Neural cell (in vitro differentiated cells): ENCODE results near the gene TRAF2. TPM values are rescaled to one million over a fixed set of nuclear protein-coding genes. Genes with fewer than 3 reads are reported as not detected.

Experiments used
- H2AFZ ChIP-seq: fragments of 200-600, 300-800 bp; sonication (generic), shearing (Covaris generic); 2 replicates; pipeline ENCODE4 v1.6.0; 2014; ENCODE audit warnings: low read depth, mild to moderate bottlenecking, antibody characterized with exemption, low read length, moderate library complexity
- H3F3A ChIP-seq: fragments of 200-600 bp; shearing (Covaris generic); 2 replicates; pipeline ENCODE4 v1.6.1; 2016; ENCODE audit warnings: mild to moderate bottlenecking, moderate library complexity, mixed read lengths, antibody characterized with exemption, low read length; ENCODE audit not compliant: insufficient read depth, poor library complexity, severe bottlenecking
- H3K27ac ChIP-seq: fragments of 200-600, 300-800 bp; sonication (generic), shearing (Covaris generic); 2 replicates; pipeline ENCODE4 v1.5.1; 2014; ENCODE audit warnings: mild to moderate bottlenecking, low read length, moderate library complexity
- H3K27me3 ChIP-seq: fragments of 300-800, 200-600 bp; sonication (generic), shearing (Covaris generic); 2 replicates; pipeline ENCODE4 v1.6.0; 2014; ENCODE audit warnings: mild to moderate bottlenecking, low read depth, low read length, moderate library complexity; ENCODE audit not compliant: insufficient read depth
- H3K36me3 ChIP-seq: fragments of 300-800, 200-600 bp; sonication (generic), shearing (Covaris generic); 2 replicates; pipeline ENCODE4 v1.5.1; 2014; ENCODE audit warnings: mild to moderate bottlenecking, antibody characterized with exemption, low read length, moderate library complexity; ENCODE audit not compliant: insufficient read depth
- H3K4me2 ChIP-seq: fragments of 300-800, 200-600 bp; sonication (generic), shearing (Covaris generic); 2 replicates; pipeline ENCODE4 v1.6.0; 2014; ENCODE audit warnings: mild to moderate bottlenecking, low read length
- H3K4me3 ChIP-seq: fragments of 300-800, 200-600 bp; sonication (generic), shearing (Covaris generic); 2 replicates; pipeline ENCODE4 v1.5.1; 2014; ENCODE audit warnings: mild to moderate bottlenecking, low read length, moderate library complexity
- H3K79me2 ChIP-seq: fragments of 200-600 bp; shearing (Covaris generic); replicated peaks from 2 replicates; pipeline ENCODE4 v1.6.0; 2014; ENCODE audit warnings: mild to moderate bottlenecking, low read length, moderate library complexity; ENCODE audit not compliant: insufficient read depth
- H3K9ac ChIP-seq: fragments of 300-800, 200-600 bp; sonication (generic), shearing (Covaris generic); 2 replicates; pipeline ENCODE4 v1.6.1; 2016; ENCODE audit warnings: mild to moderate bottlenecking, low read length, mixed read lengths
- H3K9me2 ChIP-seq: fragments of 200-600 bp; shearing (Covaris generic); 2 replicates; pipeline ENCODE4 v1.6.1; 2016; ENCODE audit warnings: mild to moderate bottlenecking, low read length, mixed read lengths; ENCODE audit not compliant: insufficient read depth
- H3K9me3 ChIP-seq: fragments of 200-600, 300-800 bp; sonication (generic), shearing (Covaris generic); 2 replicates; pipeline ENCODE4 v1.6.1; 2016; ENCODE audit warnings: mild to moderate bottlenecking, mixed run types, low read length, moderate library complexity, mixed read lengths
- H4K20me1 ChIP-seq: fragments of 200-600 bp; shearing (Covaris generic); 2 replicates; pipeline ENCODE4 v1.6.1; 2016; ENCODE audit warnings: mild to moderate bottlenecking, mixed run types; ENCODE audit not compliant: insufficient read depth
- CTCF ChIP-seq: fragments of 450-650 bp; IDR thresholded peaks from 2 replicates; pipeline ENCODE4 v1.5.1; 2014; ENCODE audit warnings: antibody characterized with exemption, mild to moderate bottlenecking, moderate library complexity; ENCODE audit not compliant: poor library complexity, severe bottlenecking
- EP300 ChIP-seq: fragments of 450-650 bp; conservative IDR thresholded peaks from 2 replicates; pipeline ENCODE4 v1.6.1; 2014; ENCODE audit warnings: antibody characterized with exemption, mild to moderate bottlenecking, moderate library complexity; ENCODE audit not compliant: poor library complexity, severe bottlenecking
- EZH2 ChIP-seq: fragments of 200-600, 300-800 bp; shearing (Covaris generic), sonication (generic); IDR thresholded peaks from 2 replicates; pipeline ENCODE4 v1.6.1; 2014; ENCODE audit warnings: antibody characterized with exemption, low read length, borderline replicate concordance, mild to moderate bottlenecking; ENCODE audit not compliant: insufficient read depth, poor library complexity, severe bottlenecking
- MXI1 ChIP-seq: fragments of 450-650 bp; conservative IDR thresholded peaks from 2 replicates; pipeline ENCODE4 v1.6.1; 2014; ENCODE audit warnings: antibody characterized with exemption, mild to moderate bottlenecking; ENCODE audit not compliant: poor library complexity, severe bottlenecking
- POLR2AphosphoS5 ChIP-seq: IDR thresholded peaks from 2 replicates; pipeline ENCODE4 v1.6.1; 2012
- RAD21 ChIP-seq: fragments of 450-650 bp; conservative IDR thresholded peaks from 2 replicates; pipeline ENCODE4 v1.6.1; 2014; ENCODE audit warnings: antibody characterized with exemption, mild to moderate bottlenecking, moderate library complexity
- SMC3 ChIP-seq: fragments of 450-650 bp; conservative IDR thresholded peaks from 2 replicates; pipeline ENCODE4 v1.6.1; 2014; ENCODE audit warnings: antibody characterized with exemption, mild to moderate bottlenecking, moderate library complexity; ENCODE audit not compliant: poor library complexity
- TAF1 ChIP-seq: IDR thresholded peaks from 2 replicates; pipeline ENCODE4 v1.6.1; 2012; ENCODE audit warnings: low read depth
- polyA plus RNA-seq: library from polyadenylated mRNA; depleted of rRNA; stranded (reverse); fragments of >200 nt; gene quantifications from 2 replicates; pipeline ENCODE4 v1.2.3, GENCODE V29; 2014
- TF ChIP-seq, protein P1 (sequence below): IDR thresholded peaks from 2 replicates; pipeline ENCODE4 v1.6.1; 2012; ENCODE audit warnings: borderline replicate concordance

TRAF2 gene
- polyA plus RNA-seq, 1 donor from 2014 or later, result 14.6 TPM

DNA sequence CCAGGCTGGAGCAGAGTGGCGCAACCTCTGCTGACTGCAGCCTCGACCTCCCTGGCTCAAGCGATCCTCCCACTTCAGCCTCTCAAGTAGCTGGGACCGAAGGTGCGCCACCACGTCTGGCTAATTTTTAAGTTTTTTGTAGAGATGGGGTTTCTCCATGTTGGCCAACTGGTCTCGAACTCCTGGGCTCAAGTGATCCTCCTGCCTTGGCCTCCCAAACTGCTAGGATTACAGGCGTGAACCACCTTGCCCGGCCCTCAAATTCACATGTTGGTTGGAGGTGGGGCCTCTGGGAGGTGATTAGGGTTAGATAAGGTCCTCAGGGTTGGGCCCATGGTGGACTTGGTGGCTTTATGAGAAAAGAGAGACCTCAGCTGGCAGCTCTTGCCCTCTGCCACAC is 75.8 kb downstream of the TRAF2 start:
- no peaks in the 10 kb centered on the region for H4K20me1 ChIP-seq
- no peak overlapping the region for H3K27ac ChIP-seq
- TF ChIP-seq EP300, result no peak
- no peak for TF ChIP-seq POLR2AphosphoS5
- TF ChIP-seq MXI1, result no peak
- TF ChIP-seq, protein P1, sequence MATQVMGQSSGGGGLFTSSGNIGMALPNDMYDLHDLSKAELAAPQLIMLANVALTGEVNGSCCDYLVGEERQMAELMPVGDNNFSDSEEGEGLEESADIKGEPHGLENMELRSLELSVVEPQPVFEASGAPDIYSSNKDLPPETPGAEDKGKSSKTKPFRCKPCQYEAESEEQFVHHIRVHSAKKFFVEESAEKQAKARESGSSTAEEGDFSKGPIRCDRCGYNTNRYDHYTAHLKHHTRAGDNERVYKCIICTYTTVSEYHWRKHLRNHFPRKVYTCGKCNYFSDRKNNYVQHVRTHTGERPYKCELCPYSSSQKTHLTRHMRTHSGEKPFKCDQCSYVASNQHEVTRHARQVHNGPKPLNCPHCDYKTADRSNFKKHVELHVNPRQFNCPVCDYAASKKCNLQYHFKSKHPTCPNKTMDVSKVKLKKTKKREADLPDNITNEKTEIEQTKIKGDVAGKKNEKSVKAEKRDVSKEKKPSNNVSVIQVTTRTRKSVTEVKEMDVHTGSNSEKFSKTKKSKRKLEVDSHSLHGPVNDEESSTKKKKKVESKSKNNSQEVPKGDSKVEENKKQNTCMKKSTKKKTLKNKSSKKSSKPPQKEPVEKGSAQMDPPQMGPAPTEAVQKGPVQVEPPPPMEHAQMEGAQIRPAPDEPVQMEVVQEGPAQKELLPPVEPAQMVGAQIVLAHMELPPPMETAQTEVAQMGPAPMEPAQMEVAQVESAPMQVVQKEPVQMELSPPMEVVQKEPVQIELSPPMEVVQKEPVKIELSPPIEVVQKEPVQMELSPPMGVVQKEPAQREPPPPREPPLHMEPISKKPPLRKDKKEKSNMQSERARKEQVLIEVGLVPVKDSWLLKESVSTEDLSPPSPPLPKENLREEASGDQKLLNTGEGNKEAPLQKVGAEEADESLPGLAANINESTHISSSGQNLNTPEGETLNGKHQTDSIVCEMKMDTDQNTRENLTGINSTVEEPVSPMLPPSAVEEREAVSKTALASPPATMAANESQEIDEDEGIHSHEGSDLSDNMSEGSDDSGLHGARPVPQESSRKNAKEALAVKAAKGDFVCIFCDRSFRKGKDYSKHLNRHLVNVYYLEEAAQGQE, result no peak
- TF ChIP-seq SMC3, result no peak
- TF ChIP-seq EZH2, result no peak
- no peak for TF ChIP-seq CTCF
- no peak for TF ChIP-seq TAF1
- no peak for TF ChIP-seq RAD21
- H3K9me3 ChIP-seq, result no peaks in the 10 kb centered on the region
- H3K9me2 ChIP-seq, result no peaks in the 10 kb centered on the region
- H3F3A ChIP-seq, result no peaks in the 10 kb centered on the region
- no peaks in the 10 kb centered on the region for H3K27me3 ChIP-seq
- no peak overlapping the region for H3K4me2 ChIP-seq
- H3K4me3 ChIP-seq, result no peak overlapping the region
- H3K79me2 ChIP-seq, result no peaks in the 10 kb centered on the region
- no peak overlapping the region for H2AFZ ChIP-seq
- H3K9ac ChIP-seq, result no peak overlapping the region
- H3K36me3 ChIP-seq, result no peaks in the 10 kb centered on the region

DNA sequence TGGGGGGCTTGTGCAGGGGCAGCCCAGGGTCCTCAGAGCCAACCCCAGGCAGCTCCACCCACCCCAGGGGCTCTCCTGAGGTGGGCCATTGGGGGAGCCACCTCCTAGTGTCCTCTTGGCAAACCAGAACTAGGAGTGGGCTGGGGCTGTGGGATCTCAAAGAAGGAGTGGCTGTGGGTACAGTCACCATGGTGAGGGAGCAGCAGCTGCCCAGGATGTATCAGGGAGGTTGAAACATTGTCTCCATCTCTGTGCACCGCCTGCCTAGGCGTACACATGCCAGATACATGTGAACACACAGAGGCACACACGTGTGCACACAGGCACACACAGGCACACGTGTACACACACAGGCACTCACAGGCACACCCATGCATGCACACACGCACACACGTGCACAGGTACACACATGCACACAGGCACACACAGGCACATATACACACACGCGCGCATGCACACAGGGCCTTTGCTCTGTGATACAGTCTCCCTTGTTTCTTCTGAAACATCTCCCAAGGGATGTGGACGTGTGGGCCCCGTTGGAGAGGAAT is 76.5 kb downstream of the TRAF2 start:
- H3K4me3 ChIP-seq, result no peak overlapping the region
- no peaks in the 10 kb centered on the region for H4K20me1 ChIP-seq
- no peak overlapping the region for H3K9ac ChIP-seq
- no peaks in the 10 kb centered on the region for H3K79me2 ChIP-seq
- TF ChIP-seq MXI1, result no peak
- no peak for TF ChIP-seq EZH2
- no peak for TF ChIP-seq EP300
- TF ChIP-seq CTCF, result no peak
- TF ChIP-seq, protein P1, result no peak
- no peak for TF ChIP-seq TAF1
- TF ChIP-seq RAD21, result no peak
- no peak for TF ChIP-seq SMC3
- TF ChIP-seq POLR2AphosphoS5, result no peak
- no peaks in the 10 kb centered on the region for H3F3A ChIP-seq
- no peak overlapping the region for H2AFZ ChIP-seq
- H3K27ac ChIP-seq, result no peak overlapping the region
- no peaks in the 10 kb centered on the region for H3K9me2 ChIP-seq
- H3K36me3 ChIP-seq, result no peaks in the 10 kb centered on the region
- H3K9me3 ChIP-seq, result no peaks in the 10 kb centered on the region
- no peak overlapping the region for H3K4me2 ChIP-seq
- H3K27me3 ChIP-seq, result no peaks in the 10 kb centered on the region
